Muscle of back (tissue), 11 donors: ENCODE data around the gene CCSAP. TPM values are rescaled to one million over a fixed set of nuclear protein-coding genes. Genes with fewer than 3 reads are reported as not detected.
"Not testable (repeated sequence)": the region's sequence is repeated elsewhere in the genome, so short reads cannot be mapped to it uniquely, and the experiment has no call there.

ENCODE experiments used
- DNase-seq, 3 donors: peaks; one replicate each; pipeline versions ENCODE4 v3.0.0 to v3.0.0-alpha.2; 2013
- polyA plus RNA-seq, 10 donors: library from polyadenylated mRNA; unstranded; fragments of 120-200 nt; gene quantifications; one replicate each; pipeline ENCODE4 v1.2.1, GENCODE V29; 2013; ENCODE audit not compliant: insufficient read length in 10 of 10

CCSAP gene
- polyA plus RNA-seq, 10 donors = 5.4 to 9.6 (median 6.5) TPM

- no peak for DNase-seq
Measured at GRCh38 chr1:229365569-229365968, 22.7 kb upstream of the CCSAP start.

GRCh38 chr1:229364207-229365065, 21.6 kb upstream of the CCSAP start:
- no peak for DNase-seq

- DNase-seq = no peak
Measured at GRCh38 chr1:229363723-229364122, 20.9 kb upstream of the CCSAP start.

GRCh38 chr1:229360420-229360819, 17.6 kb upstream of the CCSAP start:
- no peak for DNase-seq

- no peak for DNase-seq
Measured at GRCh38 chr1:229355661-229356060, 12.8 kb upstream of the CCSAP start.

- no peak for DNase-seq
Measured at GRCh38 chr1:229354226-229354625, 11.4 kb upstream of the CCSAP start.

GRCh38 chr1:229352975-229353374, 10.1 kb upstream of the CCSAP start:
- DNase-seq = no peak

GRCh38 chr1:229349463-229350385, 6.9 kb upstream of the CCSAP start:
- DNase-seq = no peak

- no peak for DNase-seq
Measured at GRCh38 chr1:229347528-229347927, 4.7 kb upstream of the CCSAP start.

- DNase-seq = no peak
Measured at GRCh38 chr1:229344937-229345684, 2.3 kb upstream of the CCSAP start.

- DNase-seq = no peak
Measured at GRCh38 chr1:229344139-229344538, 1.3 kb upstream of the CCSAP start.

GRCh38 chr1:229341774-229342655, 832 bp downstream of the CCSAP start:
- peak; percentile 73 to 90 (median 73) for DNase-seq

- no peak for DNase-seq
Measured at GRCh38 chr1:229340496-229340895, 2.4 kb downstream of the CCSAP start.

GRCh38 chr1:229339520-229339919, 3.3 kb downstream of the CCSAP start:
- no peak for DNase-seq

- no peak for DNase-seq
Measured at GRCh38 chr1:229339086-229339485, 3.8 kb downstream of the CCSAP start.

- no peak for DNase-seq
Measured at GRCh38 chr1:229336345-229336744, 6.5 kb downstream of the CCSAP start.

GRCh38 chr1:229334716-229335115, 8.1 kb downstream of the CCSAP start:
- DNase-seq = no peak

- DNase-seq = no peak
Measured at GRCh38 chr1:229334269-229334668, 8.6 kb downstream of the CCSAP start.

- DNase-seq = no peak
Measured at GRCh38 chr1:229328598-229329362, 14.1 kb downstream of the CCSAP start.

- not testable (repeated sequence) for DNase-seq
Measured at GRCh38 chr1:229327765-229328164, 15.1 kb downstream of the CCSAP start.
